HepG2 (cell line): ENCODE measurements around the gene CLPTM1L. TPM values are rescaled to one million over a fixed set of nuclear protein-coding genes. Genes with fewer than 3 reads are reported as not detected.

Experiments
- MAFK ChIP-seq, 2 experiments: IDR thresholded peaks in 1 of 2; conservative IDR thresholded peaks in 1 of 2; 2 replicates each; pipeline ENCODE4 v1.6.1; 2011; ENCODE audit warnings: improper control_type of control experiment in 2 of 2, low read length in 2 of 2
- RXRB ChIP-seq: IDR thresholded peaks from 2 replicates; pipeline ENCODE4 v1.6.1; 2016; ENCODE audit warnings: borderline replicate concordance, missing genetic modification reagents, missing compliant biosample characterization
- TCF12 ChIP-seq, 2 experiments: fragments of 450-650 bp in 1 of 2; sonication (generic) in 1 of 2; formaldehyde crosslinking in 1 of 2; IDR thresholded peaks; 2 replicates each; pipeline versions ENCODE4 v1.6.1 to v1.8.0; 2017 to 2022; ENCODE audit warnings: antibody characterized with exemption in 1 of 2, mild to moderate bottlenecking in 1 of 2, missing genetic modification reagents in 1 of 2, moderate library complexity in 1 of 2
- YY1 ChIP-seq: IDR thresholded peaks from 2 replicates; pipeline ENCODE4 v1.6.1; 2011; ENCODE audit warnings: low read length, low read depth, moderate library complexity, mild to moderate bottlenecking; ENCODE audit not compliant: insufficient read depth, insufficient replicate concordance
- ZFP36 ChIP-seq: fragments of 150-350 bp; IDR thresholded peaks from 2 replicates; pipeline ENCODE4 v1.6.1; 2018; ENCODE audit warnings: borderline replicate concordance, low read length, low read depth; ENCODE audit not compliant: partially characterized antibody
- ZNF138 ChIP-seq: sonication (generic); formaldehyde crosslinking; IDR thresholded peaks from 2 replicates; pipeline ENCODE4 v1.5.0; 2020; ENCODE audit warnings: mild to moderate bottlenecking, low read depth, missing genetic modification reagents
- ZNF326 ChIP-seq: sonication (generic); formaldehyde crosslinking; IDR thresholded peaks from 2 replicates; pipeline ENCODE4 v1.4.0; 2020; ENCODE audit warnings: missing genetic modification reagents, borderline replicate concordance
- ZNF343 ChIP-seq: sonication (generic); formaldehyde crosslinking; IDR thresholded peaks from 2 replicates; pipeline ENCODE4 v1.4.0; 2020; ENCODE audit warnings: mild to moderate bottlenecking, missing genetic modification reagents
- ZSCAN30 ChIP-seq: sonication (generic); formaldehyde crosslinking; IDR thresholded peaks from 2 replicates; pipeline ENCODE4 v1.5.0; 2020; ENCODE audit warnings: mild to moderate bottlenecking, missing genetic modification reagents
- polyA plus RNA-seq, 8 experiments: library from polyadenylated mRNA; depleted of rRNA in 3 of 8; stranded (reverse) in 7 of 8; unstranded in 1 of 8; fragments of >200 nt; fragmentation: Illumina TruSeq in 4 of 8; extraction: Trizol in 4 of 8; gene quantifications; 2 replicates each; pipeline versions ENCODE4 v1.2.1 to v1.2.3, GENCODE V29; 2011 to 2016; ENCODE audit warnings: low read depth in 4 of 8, missing spikeins in 1 of 8, mixed read lengths in 1 of 8; ENCODE audit not compliant: insufficient read depth in 1 of 8
- total RNA-seq, 5 experiments: library from RNA; depleted of rRNA; stranded (reverse); fragments of >200 nt; fragmentation: Illumina TruSeq; extraction: Trizol; gene quantifications; 2 replicates each; pipeline ENCODE4 v1.2.3, GENCODE V29; 2016; ENCODE audit warnings: low read depth in 1 of 5
- TF ChIP-seq, protein P1 (sequence below): sonication (generic); formaldehyde crosslinking; IDR thresholded peaks from 2 replicates; pipeline ENCODE4; 2020; ENCODE audit warnings: missing genetic modification reagents, mild to moderate bottlenecking, borderline replicate concordance

CLPTM1L gene
- total and polyA plus RNA-seq, 2 of the 13 experiments (the other 11 are each of a cell fraction or from before 2014, with no cell fraction given) = 80.3 to 124 TPM

- TF ChIP-seq ZFP36 = no peak
- TF ChIP-seq, protein P1, sequence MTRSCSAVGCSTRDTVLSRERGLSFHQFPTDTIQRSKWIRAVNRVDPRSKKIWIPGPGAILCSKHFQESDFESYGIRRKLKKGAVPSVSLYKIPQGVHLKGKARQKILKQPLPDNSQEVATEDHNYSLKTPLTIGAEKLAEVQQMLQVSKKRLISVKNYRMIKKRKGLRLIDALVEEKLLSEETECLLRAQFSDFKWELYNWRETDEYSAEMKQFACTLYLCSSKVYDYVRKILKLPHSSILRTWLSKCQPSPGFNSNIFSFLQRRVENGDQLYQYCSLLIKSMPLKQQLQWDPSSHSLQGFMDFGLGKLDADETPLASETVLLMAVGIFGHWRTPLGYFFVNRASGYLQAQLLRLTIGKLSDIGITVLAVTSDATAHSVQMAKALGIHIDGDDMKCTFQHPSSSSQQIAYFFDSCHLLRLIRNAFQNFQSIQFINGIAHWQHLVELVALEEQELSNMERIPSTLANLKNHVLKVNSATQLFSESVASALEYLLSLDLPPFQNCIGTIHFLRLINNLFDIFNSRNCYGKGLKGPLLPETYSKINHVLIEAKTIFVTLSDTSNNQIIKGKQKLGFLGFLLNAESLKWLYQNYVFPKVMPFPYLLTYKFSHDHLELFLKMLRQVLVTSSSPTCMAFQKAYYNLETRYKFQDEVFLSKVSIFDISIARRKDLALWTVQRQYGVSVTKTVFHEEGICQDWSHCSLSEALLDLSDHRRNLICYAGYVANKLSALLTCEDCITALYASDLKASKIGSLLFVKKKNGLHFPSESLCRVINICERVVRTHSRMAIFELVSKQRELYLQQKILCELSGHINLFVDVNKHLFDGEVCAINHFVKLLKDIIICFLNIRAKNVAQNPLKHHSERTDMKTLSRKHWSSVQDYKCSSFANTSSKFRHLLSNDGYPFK (CRISPR knock-in tag) = no peak
- no peak for TF ChIP-seq TCF12 (IDR thresholded peaks at IDR 0.05)
- no peak for TF ChIP-seq TCF12 (CRISPR knock-in tag; IDR thresholded peaks at IDR 0.05)
- no peak for TF ChIP-seq ZSCAN30 (CRISPR knock-in tag)
- no peak for TF ChIP-seq ZNF326 (CRISPR knock-in tag)
- no peak for TF ChIP-seq ZNF343 (CRISPR knock-in tag)
- TF ChIP-seq ZNF138 (CRISPR knock-in tag) = no peak
- TF ChIP-seq RXRB (CRISPR knock-in tag) = no peak
- no peak for TF ChIP-seq MAFK (conservative IDR thresholded peaks at IDR 0.05 in 1 of 2, IDR thresholded peaks at IDR 0.05 in 1 of 2; ENCODE audit: low read length in 2 of 2)
- no peak for TF ChIP-seq YY1
These were observed 23.3 kb downstream of the CLPTM1L start (continued) for GRCh38 chr5:1321576-1321975.
